Ramos (cell line): Measurements from ENCODE around the gene MST1.

Source experiments
- in situ Hi-C: fragments of 300-500 bp; cut with MboI; formaldehyde crosslinking; loops from one replicate; pipeline ENCODE4 v1.14.3; 2022; ENCODE audit warnings: low sequenced_read_pairs; ENCODE audit not compliant: unreplicated experiment

Gene MST1

DNA sequence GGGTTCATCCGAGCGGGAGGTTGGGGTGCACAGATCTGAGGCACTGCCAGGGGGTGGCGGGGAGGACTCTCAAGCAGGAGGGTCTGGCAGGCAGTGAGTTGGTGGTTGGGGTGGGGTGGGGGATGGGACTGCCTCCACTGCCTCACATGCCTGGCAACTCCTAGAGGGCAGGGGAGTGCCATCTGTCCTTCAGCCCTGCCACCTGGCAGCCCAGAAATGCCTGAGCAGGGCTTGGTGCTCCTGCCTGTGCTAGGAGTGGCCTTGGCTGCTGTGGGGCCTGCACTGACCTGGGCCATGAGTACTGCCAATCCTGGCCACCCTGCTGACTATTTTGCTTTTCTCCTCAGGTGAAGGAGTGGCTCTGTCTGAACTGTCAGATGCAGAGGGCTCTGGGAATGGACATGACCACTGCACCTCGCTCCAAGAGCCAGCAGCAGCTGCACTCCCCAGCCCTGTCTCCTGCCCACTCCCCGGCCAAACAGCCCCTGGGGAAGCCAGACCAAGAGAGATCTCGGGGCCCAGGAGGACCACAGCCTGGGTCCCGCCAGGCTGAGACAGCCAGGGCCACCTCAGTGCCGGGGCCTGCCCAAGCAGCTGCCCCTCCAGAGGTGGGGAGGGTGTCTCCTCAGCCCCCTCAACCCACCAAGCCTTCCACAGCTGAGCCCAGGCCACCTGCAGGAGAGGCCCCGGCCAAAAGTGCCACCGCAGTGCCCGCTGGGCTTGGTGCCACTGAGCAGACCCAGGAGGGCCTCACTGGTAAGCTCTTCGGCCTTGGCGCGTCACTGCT is 47.2 kb downstream of the MST1 start:
- in situ Hi-C loops: no loop called here

DNA sequence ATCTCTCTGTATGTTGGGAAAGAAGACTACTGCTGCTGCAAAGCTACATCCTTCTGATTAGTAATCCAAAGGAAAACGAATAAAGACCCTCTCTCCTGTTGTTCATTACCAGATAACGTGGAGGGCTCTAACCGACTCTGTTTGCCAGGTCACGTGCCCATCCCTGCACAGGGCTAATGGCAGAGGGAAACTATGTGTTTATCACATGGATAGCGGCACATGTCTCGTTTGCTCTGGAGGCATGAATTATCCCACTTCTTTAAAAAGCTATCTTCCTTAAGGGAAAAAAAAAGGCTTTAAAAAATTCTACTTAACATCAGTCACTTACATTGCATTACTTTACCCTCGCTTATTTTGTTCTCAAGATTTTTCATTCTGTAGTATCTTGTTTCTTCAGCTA is 48.0 kb downstream of the MST1 start:
- in situ Hi-C loops: no loop called here

DNA sequence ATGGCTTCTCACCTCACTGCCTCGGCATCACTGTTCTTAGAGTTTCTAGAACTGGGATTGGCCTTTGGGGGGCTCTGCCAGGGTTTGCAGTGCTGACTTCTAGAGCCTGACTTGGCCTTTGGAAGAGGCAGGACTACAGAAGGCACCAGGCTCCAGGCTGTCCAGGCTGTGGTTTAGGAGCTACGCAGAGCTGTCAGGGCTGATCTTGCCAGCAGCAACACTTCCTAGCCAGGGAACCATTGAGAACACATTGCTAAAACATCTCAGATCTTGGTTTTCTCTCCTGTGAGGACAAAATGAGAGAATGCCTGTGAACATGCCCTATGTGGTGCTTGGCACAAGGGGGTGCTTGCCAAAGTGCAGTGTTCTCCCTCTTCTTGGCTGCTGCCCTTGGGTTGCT is 49.7 kb downstream of the MST1 start:
- in situ Hi-C loops: no loop called here

DNA sequence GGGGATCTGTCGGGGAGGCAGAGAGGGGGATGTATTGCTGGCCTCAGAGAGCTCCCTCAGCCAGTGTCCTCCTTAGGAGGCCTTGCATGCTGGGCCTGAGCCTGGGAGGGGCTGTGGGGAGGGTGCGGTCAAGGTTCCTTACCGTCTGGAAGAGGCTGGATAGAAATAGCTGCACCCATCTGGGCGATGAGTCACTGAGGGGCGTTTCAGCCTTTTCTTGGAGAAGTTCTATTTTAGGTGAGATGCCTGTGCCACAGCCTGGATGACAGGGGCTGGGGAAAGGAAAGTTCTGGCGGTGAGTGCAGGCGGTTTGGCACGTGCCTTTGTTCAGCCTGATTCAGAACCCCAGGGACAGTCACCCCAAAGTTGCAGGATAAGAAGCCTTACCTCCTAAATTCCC is 50.8 kb downstream of the MST1 start:
- in situ Hi-C loops: no loop called here

DNA sequence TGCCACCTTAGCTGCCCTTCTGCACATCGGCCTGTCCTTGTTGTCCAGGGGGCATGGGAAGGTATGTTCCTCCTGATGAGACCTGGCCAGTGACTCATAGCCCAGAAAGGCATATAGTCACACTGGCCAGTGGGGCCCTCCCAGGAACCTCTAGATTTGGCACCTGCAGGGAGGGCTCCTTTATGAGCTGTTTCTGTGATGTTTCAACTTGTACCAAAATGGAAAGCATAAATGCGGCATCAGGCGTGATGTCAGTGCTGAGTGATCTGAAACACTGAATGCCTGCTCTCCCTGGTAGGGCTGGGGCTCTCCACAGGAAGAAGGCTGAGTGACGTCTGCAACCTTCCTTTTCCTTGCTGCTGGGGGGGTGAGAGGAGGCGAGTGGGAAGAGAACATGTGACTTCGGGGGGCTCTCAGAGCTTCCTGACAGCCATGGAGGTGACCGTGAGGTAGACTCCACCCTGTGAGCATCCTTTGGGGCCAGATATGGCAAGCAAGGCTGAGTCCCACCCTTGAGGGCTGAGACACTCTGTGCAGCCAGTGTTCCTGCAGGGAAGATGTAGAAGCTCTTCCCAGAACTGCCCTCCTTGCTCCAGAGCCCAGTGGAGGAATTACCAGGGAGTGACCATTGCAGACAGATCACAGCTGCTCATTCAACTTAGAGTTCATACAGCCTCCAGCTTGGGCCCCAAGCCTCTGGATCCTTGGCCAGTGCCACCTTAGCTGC is 52.2 kb downstream of the MST1 start:
- in situ Hi-C loops: no loop called here

DNA sequence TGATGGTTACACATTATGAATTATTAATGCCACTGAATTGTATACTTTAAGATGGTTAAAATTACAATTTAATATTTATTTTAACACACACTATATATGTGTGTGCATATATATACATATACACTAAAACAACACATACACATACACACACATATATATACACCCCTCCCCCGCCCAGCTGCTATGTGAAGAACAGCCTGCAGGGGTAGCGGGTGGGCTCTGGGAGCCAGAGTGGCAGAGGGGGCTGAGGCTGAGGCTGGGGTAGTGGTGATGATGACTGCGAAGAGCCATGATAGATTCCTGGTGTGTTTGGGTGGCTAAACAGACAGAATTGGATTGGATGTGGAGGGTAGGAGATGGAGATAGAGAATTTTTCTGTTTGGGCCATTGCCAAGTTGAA is 54.5 kb downstream of the MST1 start:
- in situ Hi-C loops: no loop called here
